Neural cell (in vitro differentiated cells): ENCODE data around the gene HS1BP3. TPM values are rescaled to one million over a fixed set of nuclear protein-coding genes. Genes with fewer than 3 reads are reported as not detected.

ENCODE experiments used
- H2AFZ ChIP-seq: fragments of 200-600, 300-800 bp; sonication (generic), shearing (Covaris generic); 2 replicates; pipeline ENCODE4 v1.6.0; 2014; ENCODE audit warnings: low read depth, mild to moderate bottlenecking, antibody characterized with exemption, low read length, moderate library complexity
- H3F3A ChIP-seq: fragments of 200-600 bp; shearing (Covaris generic); 2 replicates; pipeline ENCODE4 v1.6.1; 2016; ENCODE audit warnings: mild to moderate bottlenecking, moderate library complexity, mixed read lengths, antibody characterized with exemption, low read length; ENCODE audit not compliant: insufficient read depth, poor library complexity, severe bottlenecking
- H3K27ac ChIP-seq: fragments of 200-600, 300-800 bp; sonication (generic), shearing (Covaris generic); 2 replicates; pipeline ENCODE4 v1.5.1; 2014; ENCODE audit warnings: mild to moderate bottlenecking, low read length, moderate library complexity
- H3K27me3 ChIP-seq: fragments of 300-800, 200-600 bp; sonication (generic), shearing (Covaris generic); 2 replicates; pipeline ENCODE4 v1.6.0; 2014; ENCODE audit warnings: mild to moderate bottlenecking, low read depth, low read length, moderate library complexity; ENCODE audit not compliant: insufficient read depth
- H3K36me3 ChIP-seq: fragments of 300-800, 200-600 bp; sonication (generic), shearing (Covaris generic); 2 replicates; pipeline ENCODE4 v1.5.1; 2014; ENCODE audit warnings: mild to moderate bottlenecking, antibody characterized with exemption, low read length, moderate library complexity; ENCODE audit not compliant: insufficient read depth
- H3K4me2 ChIP-seq: fragments of 300-800, 200-600 bp; sonication (generic), shearing (Covaris generic); 2 replicates; pipeline ENCODE4 v1.6.0; 2014; ENCODE audit warnings: mild to moderate bottlenecking, low read length
- H3K4me3 ChIP-seq: fragments of 300-800, 200-600 bp; sonication (generic), shearing (Covaris generic); 2 replicates; pipeline ENCODE4 v1.5.1; 2014; ENCODE audit warnings: mild to moderate bottlenecking, low read length, moderate library complexity
- H3K79me2 ChIP-seq: fragments of 200-600 bp; shearing (Covaris generic); replicated peaks from 2 replicates; pipeline ENCODE4 v1.6.0; 2014; ENCODE audit warnings: mild to moderate bottlenecking, low read length, moderate library complexity; ENCODE audit not compliant: insufficient read depth
- H3K9ac ChIP-seq: fragments of 300-800, 200-600 bp; sonication (generic), shearing (Covaris generic); 2 replicates; pipeline ENCODE4 v1.6.1; 2016; ENCODE audit warnings: mild to moderate bottlenecking, low read length, mixed read lengths
- H3K9me2 ChIP-seq: fragments of 200-600 bp; shearing (Covaris generic); 2 replicates; pipeline ENCODE4 v1.6.1; 2016; ENCODE audit warnings: mild to moderate bottlenecking, low read length, mixed read lengths; ENCODE audit not compliant: insufficient read depth
- H3K9me3 ChIP-seq: fragments of 200-600, 300-800 bp; sonication (generic), shearing (Covaris generic); 2 replicates; pipeline ENCODE4 v1.6.1; 2016; ENCODE audit warnings: mild to moderate bottlenecking, mixed run types, low read length, moderate library complexity, mixed read lengths
- H4K20me1 ChIP-seq: fragments of 200-600 bp; shearing (Covaris generic); 2 replicates; pipeline ENCODE4 v1.6.1; 2016; ENCODE audit warnings: mild to moderate bottlenecking, mixed run types; ENCODE audit not compliant: insufficient read depth
- EP300 ChIP-seq: fragments of 450-650 bp; conservative IDR thresholded peaks from 2 replicates; pipeline ENCODE4 v1.6.1; 2014; ENCODE audit warnings: antibody characterized with exemption, mild to moderate bottlenecking, moderate library complexity; ENCODE audit not compliant: poor library complexity, severe bottlenecking
- EZH2 ChIP-seq: fragments of 200-600, 300-800 bp; shearing (Covaris generic), sonication (generic); IDR thresholded peaks from 2 replicates; pipeline ENCODE4 v1.6.1; 2014; ENCODE audit warnings: antibody characterized with exemption, low read length, borderline replicate concordance, mild to moderate bottlenecking; ENCODE audit not compliant: insufficient read depth, poor library complexity, severe bottlenecking
- MXI1 ChIP-seq: fragments of 450-650 bp; conservative IDR thresholded peaks from 2 replicates; pipeline ENCODE4 v1.6.1; 2014; ENCODE audit warnings: antibody characterized with exemption, mild to moderate bottlenecking; ENCODE audit not compliant: poor library complexity, severe bottlenecking
- POLR2AphosphoS5 ChIP-seq: IDR thresholded peaks from 2 replicates; pipeline ENCODE4 v1.6.1; 2012
- RAD21 ChIP-seq: fragments of 450-650 bp; conservative IDR thresholded peaks from 2 replicates; pipeline ENCODE4 v1.6.1; 2014; ENCODE audit warnings: antibody characterized with exemption, mild to moderate bottlenecking, moderate library complexity
- SMC3 ChIP-seq: fragments of 450-650 bp; conservative IDR thresholded peaks from 2 replicates; pipeline ENCODE4 v1.6.1; 2014; ENCODE audit warnings: antibody characterized with exemption, mild to moderate bottlenecking, moderate library complexity; ENCODE audit not compliant: poor library complexity
- TAF1 ChIP-seq: IDR thresholded peaks from 2 replicates; pipeline ENCODE4 v1.6.1; 2012; ENCODE audit warnings: low read depth
- polyA plus RNA-seq: library from polyadenylated mRNA; depleted of rRNA; stranded (reverse); fragments of >200 nt; gene quantifications from 2 replicates; pipeline ENCODE4 v1.2.3, GENCODE V29; 2014
- TF ChIP-seq, protein P1 (sequence below): IDR thresholded peaks from 2 replicates; pipeline ENCODE4 v1.6.1; 2012; ENCODE audit warnings: borderline replicate concordance
- TF ChIP-seq, protein P2 (sequence below): fragments of 450-650 bp; IDR thresholded peaks from 2 replicates; pipeline ENCODE4 v1.5.1; 2014; ENCODE audit warnings: antibody characterized with exemption, mild to moderate bottlenecking, moderate library complexity; ENCODE audit not compliant: poor library complexity, severe bottlenecking

Gene HS1BP3
- polyA plus RNA-seq, 1 donor from 2014 or later, result 8.9 TPM

GRCh38 chr2:20623741-20624155, 27.1 kb downstream of the HS1BP3 start:
- H3K36me3 ChIP-seq, result no peaks in the 10 kb centered on the region
- no peak overlapping the region for H3K4me2 ChIP-seq
- no peaks in the 10 kb centered on the region for H3K9me3 ChIP-seq
- no peaks in the 10 kb centered on the region for H4K20me1 ChIP-seq
- no peak overlapping the region for H3K27ac ChIP-seq
- no peaks in the 10 kb centered on the region for H3K79me2 ChIP-seq
- H3F3A ChIP-seq, result no peaks in the 10 kb centered on the region
- H3K27me3 ChIP-seq, result no peaks in the 10 kb centered on the region
- TF ChIP-seq RAD21 (no peak), TAF1 (no peak), POLR2AphosphoS5 (no peak), EP300 (no peak), MXI1 (no peak), SMC3 (no peak), EZH2 (no peak)
- TF ChIP-seq, protein P1, sequence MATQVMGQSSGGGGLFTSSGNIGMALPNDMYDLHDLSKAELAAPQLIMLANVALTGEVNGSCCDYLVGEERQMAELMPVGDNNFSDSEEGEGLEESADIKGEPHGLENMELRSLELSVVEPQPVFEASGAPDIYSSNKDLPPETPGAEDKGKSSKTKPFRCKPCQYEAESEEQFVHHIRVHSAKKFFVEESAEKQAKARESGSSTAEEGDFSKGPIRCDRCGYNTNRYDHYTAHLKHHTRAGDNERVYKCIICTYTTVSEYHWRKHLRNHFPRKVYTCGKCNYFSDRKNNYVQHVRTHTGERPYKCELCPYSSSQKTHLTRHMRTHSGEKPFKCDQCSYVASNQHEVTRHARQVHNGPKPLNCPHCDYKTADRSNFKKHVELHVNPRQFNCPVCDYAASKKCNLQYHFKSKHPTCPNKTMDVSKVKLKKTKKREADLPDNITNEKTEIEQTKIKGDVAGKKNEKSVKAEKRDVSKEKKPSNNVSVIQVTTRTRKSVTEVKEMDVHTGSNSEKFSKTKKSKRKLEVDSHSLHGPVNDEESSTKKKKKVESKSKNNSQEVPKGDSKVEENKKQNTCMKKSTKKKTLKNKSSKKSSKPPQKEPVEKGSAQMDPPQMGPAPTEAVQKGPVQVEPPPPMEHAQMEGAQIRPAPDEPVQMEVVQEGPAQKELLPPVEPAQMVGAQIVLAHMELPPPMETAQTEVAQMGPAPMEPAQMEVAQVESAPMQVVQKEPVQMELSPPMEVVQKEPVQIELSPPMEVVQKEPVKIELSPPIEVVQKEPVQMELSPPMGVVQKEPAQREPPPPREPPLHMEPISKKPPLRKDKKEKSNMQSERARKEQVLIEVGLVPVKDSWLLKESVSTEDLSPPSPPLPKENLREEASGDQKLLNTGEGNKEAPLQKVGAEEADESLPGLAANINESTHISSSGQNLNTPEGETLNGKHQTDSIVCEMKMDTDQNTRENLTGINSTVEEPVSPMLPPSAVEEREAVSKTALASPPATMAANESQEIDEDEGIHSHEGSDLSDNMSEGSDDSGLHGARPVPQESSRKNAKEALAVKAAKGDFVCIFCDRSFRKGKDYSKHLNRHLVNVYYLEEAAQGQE, result no peak
- TF ChIP-seq, protein P2, sequence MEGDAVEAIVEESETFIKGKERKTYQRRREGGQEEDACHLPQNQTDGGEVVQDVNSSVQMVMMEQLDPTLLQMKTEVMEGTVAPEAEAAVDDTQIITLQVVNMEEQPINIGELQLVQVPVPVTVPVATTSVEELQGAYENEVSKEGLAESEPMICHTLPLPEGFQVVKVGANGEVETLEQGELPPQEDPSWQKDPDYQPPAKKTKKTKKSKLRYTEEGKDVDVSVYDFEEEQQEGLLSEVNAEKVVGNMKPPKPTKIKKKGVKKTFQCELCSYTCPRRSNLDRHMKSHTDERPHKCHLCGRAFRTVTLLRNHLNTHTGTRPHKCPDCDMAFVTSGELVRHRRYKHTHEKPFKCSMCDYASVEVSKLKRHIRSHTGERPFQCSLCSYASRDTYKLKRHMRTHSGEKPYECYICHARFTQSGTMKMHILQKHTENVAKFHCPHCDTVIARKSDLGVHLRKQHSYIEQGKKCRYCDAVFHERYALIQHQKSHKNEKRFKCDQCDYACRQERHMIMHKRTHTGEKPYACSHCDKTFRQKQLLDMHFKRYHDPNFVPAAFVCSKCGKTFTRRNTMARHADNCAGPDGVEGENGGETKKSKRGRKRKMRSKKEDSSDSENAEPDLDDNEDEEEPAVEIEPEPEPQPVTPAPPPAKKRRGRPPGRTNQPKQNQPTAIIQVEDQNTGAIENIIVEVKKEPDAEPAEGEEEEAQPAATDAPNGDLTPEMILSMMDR, result no peak
- H3K9ac ChIP-seq, result no peak overlapping the region
- no peak overlapping the region for H3K4me3 ChIP-seq
- no peaks in the 10 kb centered on the region for H3K9me2 ChIP-seq
- H2AFZ ChIP-seq, result no peak overlapping the region

DNA sequence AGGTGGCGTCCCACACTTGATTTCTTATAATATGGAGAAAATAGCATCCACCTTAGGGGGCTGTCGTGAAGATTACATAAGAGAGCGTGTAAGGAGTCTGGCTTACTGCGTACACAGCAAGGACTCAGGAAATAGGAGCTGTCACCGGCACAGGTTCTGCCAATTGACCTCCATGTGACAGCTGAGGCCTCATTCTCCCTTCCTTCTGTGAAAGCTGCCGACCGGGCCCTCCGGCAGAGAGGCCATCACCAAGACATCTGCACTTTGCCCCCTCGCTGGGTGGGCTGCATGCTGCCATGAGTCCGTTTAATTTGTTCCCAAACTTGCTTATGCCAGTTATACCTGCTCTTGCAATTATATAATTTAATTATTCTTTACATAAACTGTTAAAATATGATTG, 27.7 kb downstream of the HS1BP3 start:
- TF ChIP-seq, protein P1, result no peak
- TF ChIP-seq EP300 (no peak), MXI1 (no peak), TAF1 (no peak), RAD21 (no peak), EZH2 (no peak), SMC3 (no peak), POLR2AphosphoS5 (no peak)
- TF ChIP-seq, protein P2, result no peak
- no peak overlapping the region for H3K4me3 ChIP-seq
- H3K9me2 ChIP-seq, result no peaks in the 10 kb centered on the region
- no peaks in the 10 kb centered on the region for H3K27me3 ChIP-seq
- no peak overlapping the region for H3K4me2 ChIP-seq
- no peak overlapping the region for H2AFZ ChIP-seq
- no peak overlapping the region for H3K27ac ChIP-seq
- H3K36me3 ChIP-seq, result no peaks in the 10 kb centered on the region
- no peaks in the 10 kb centered on the region for H3F3A ChIP-seq
- H3K79me2 ChIP-seq, result no peaks in the 10 kb centered on the region
- H3K9ac ChIP-seq, result no peak overlapping the region
- H3K9me3 ChIP-seq, result no peaks in the 10 kb centered on the region
- H4K20me1 ChIP-seq, result no peaks in the 10 kb centered on the region
